ENCODE measurements around the gene KRT76.
"Not testable (repeated sequence)": the region's sequence is repeated elsewhere in the genome, so short reads cannot be mapped to it uniquely, and the experiment has no call there.

KRT76 gene

DNA sequence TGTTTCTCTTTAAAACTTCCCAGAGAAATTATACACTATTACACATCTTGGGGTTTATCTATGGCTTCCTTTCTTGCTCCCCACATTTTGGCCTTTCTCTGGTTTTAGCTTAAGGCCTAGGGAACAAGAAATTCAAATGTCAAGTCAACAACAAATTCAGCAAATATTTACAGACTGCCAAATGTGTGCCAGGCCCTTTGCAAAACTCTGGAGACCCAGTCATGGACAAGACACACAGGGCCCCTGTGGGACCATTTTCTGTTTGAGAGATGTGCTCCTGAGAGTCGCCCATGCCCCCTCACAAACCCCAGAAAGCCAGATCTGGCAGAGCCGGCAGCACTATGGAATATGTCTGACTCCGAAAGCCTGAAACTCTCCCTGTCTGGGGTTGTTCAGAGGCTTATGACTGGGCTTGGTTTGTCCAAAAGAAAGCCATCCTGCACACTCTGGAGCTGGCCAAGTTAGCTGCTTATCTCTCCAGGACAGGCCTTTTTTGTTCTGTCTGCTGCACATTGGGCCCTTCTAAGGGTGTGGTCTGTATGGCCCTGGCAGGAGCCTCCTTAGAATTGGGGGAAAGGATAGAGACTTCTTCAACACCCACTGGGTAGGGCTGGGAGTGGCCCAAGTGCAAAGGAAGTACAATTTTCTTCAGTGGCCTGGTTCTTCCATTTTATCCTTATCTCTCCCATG is 19.8 kb upstream of the KRT76 start:
- Histone ChIP-seq H3K79me2 (ENCODE audit: insufficient read depth, low read length) (no peaks in the 10 kb centered on the region), H3K4me2 (ENCODE audit: low read depth, low read length, poor library complexity, severe bottlenecking) (no peak overlapping the region), H2AFZ (ENCODE audit: low read depth, low read length, severe bottlenecking) (no peak overlapping the region), H4K20me1 (ENCODE audit: low read depth, low read length) (no peaks in the 10 kb centered on the region), H3K36me3 (ENCODE audit: low read length) (no peaks in the 10 kb centered on the region), H3K27ac (ENCODE audit: low read depth, low read length) (no peak overlapping the region), H3K4me3 (ENCODE audit: insufficient read depth, low read length, poor library complexity, severe bottlenecking) (no peak overlapping the region), H3K9me2 (replicated peaks; ENCODE audit: insufficient read depth, low read length) (no peaks in the 10 kb centered on the region), H3K9ac (ENCODE audit: low read length) (no peak overlapping the region), H3F3A (ENCODE audit: insufficient read depth) (no peaks in the 10 kb centered on the region), H3K27me3 (ENCODE audit: low read length) (peaks cover 3% of the 10 kb centered on the region; the same call in 1 of the 2 replicates), H3K9me3 (ENCODE audit: insufficient read depth, low read length) (no peaks in the 10 kb centered on the region)
- TF ChIP-seq EZH2phosphoT487 (conservative IDR thresholded peaks at IDR 0.05; ENCODE audit: low read length): no peak
- TF ChIP-seq, protein P1, sequence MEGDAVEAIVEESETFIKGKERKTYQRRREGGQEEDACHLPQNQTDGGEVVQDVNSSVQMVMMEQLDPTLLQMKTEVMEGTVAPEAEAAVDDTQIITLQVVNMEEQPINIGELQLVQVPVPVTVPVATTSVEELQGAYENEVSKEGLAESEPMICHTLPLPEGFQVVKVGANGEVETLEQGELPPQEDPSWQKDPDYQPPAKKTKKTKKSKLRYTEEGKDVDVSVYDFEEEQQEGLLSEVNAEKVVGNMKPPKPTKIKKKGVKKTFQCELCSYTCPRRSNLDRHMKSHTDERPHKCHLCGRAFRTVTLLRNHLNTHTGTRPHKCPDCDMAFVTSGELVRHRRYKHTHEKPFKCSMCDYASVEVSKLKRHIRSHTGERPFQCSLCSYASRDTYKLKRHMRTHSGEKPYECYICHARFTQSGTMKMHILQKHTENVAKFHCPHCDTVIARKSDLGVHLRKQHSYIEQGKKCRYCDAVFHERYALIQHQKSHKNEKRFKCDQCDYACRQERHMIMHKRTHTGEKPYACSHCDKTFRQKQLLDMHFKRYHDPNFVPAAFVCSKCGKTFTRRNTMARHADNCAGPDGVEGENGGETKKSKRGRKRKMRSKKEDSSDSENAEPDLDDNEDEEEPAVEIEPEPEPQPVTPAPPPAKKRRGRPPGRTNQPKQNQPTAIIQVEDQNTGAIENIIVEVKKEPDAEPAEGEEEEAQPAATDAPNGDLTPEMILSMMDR (IDR thresholded peaks at IDR 0.05; ENCODE audit: insufficient read depth, low read length, poor library complexity, severe bottlenecking): no peak

DNA sequence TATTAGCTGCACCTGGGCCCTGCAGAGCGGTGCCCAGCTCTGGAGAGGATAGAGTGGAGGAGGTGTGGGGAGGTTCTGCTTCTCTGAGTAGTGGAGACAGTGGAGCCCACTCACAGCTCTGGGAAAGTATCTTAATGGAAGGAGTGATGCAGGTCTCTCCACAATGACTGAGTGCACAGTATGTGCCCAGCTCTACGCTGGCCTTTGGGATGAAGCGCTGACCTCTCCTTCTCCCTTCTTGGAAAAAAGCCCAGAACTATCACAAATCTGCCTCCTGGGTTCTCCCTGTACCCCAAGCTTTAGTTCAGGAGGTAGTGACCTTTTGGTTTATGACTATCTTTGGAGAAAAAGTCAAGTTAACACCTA is 19.3 kb upstream of the KRT76 start:
- Histone ChIP-seq H3K4me2 (ENCODE audit: low read depth, low read length, poor library complexity, severe bottlenecking) (no peak overlapping the region), H3K4me3 (ENCODE audit: insufficient read depth, low read length, poor library complexity, severe bottlenecking) (no peak overlapping the region), H2AFZ (ENCODE audit: low read depth, low read length, severe bottlenecking) (no peak overlapping the region), H3K27ac (ENCODE audit: low read depth, low read length) (no peak overlapping the region), H3K36me3 (ENCODE audit: low read length) (no peaks in the 10 kb centered on the region), H4K20me1 (ENCODE audit: low read depth, low read length) (no peaks in the 10 kb centered on the region), H3K9ac (ENCODE audit: low read length) (no peak overlapping the region), H3K9me3 (ENCODE audit: insufficient read depth, low read length) (no peaks in the 10 kb centered on the region), H3K27me3 (ENCODE audit: low read length) (peaks cover 3% of the 10 kb centered on the region; the same call in 1 of the 2 replicates), H3K79me2 (ENCODE audit: insufficient read depth, low read length) (no peaks in the 10 kb centered on the region), H3F3A (ENCODE audit: insufficient read depth) (no peaks in the 10 kb centered on the region), H3K9me2 (replicated peaks; ENCODE audit: insufficient read depth, low read length) (no peaks in the 10 kb centered on the region)
- TF ChIP-seq, protein P1 (IDR thresholded peaks at IDR 0.05; ENCODE audit: insufficient read depth, low read length, poor library complexity, severe bottlenecking): no peak
- TF ChIP-seq EZH2phosphoT487 (conservative IDR thresholded peaks at IDR 0.05; ENCODE audit: low read length): no peak

DNA sequence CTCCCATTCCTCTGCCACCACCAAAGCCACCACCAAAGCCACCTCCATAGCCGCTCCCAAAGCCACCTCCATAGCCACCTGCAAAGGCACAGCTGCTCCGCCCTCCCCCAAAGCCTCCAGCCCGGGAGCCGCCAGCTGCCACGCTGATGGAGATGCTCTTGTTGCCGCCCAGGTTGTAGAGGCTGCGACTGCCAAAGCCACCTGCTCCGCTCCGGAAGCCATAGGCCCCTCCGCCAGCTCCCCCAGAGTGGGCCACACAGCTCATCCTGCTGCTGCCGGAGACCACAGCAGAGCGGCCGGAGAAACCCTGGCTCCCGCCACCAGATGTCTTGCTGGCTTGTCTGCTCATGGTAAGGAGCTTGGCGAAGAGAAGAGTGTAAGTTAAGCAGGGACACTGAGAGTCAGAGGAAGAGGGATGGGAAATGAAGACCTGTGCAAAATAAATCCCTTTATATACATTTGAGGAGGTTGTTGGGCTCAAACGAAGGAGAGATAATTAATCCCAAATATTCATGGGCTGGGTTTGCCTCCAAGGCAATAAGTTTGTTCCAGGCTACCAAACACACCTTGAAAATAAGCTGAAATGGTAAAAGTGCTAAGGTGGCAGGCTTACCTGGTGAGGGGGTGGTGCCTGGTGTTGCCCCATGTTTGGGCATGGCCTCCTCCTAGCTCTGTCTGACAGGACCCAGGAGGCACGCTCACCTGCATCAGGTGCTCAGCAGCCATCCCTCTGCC is 18.7 kb upstream of the KRT76 start, which contains the start of gene KRT3:
Gene KRT3, minus strand, starts transcription at position 424 of the 735 bp plus-strand sequence. Its CDS starts 75 bp downstream, at position 349.
- Histone ChIP-seq H3K9me3 (ENCODE audit: insufficient read depth, low read length) (no peaks in the 10 kb centered on the region), H3F3A (ENCODE audit: insufficient read depth) (no peaks in the 10 kb centered on the region), H3K4me3 (ENCODE audit: insufficient read depth, low read length, poor library complexity, severe bottlenecking) (no peak within 1 kb of the TSS), H3K27me3 (ENCODE audit: low read length) (peaks cover 3% of the 10 kb centered on the region; the same call in 1 of the 2 replicates), H4K20me1 (ENCODE audit: low read depth, low read length) (no peaks in the 10 kb centered on the region), H2AFZ (ENCODE audit: low read depth, low read length, severe bottlenecking) (no peak within 1 kb of the TSS), H3K27ac (ENCODE audit: low read depth, low read length) (no peak within 1 kb of the TSS), H3K36me3 (ENCODE audit: low read length) (no peaks in the 10 kb centered on the region), H3K9me2 (replicated peaks; ENCODE audit: insufficient read depth, low read length) (no peaks in the 10 kb centered on the region), H3K4me2 (ENCODE audit: low read depth, low read length, poor library complexity, severe bottlenecking) (no peak within 1 kb of the TSS), H3K79me2 (ENCODE audit: insufficient read depth, low read length) (no peaks in the 10 kb centered on the region), H3K9ac (ENCODE audit: low read length) (no peak within 1 kb of the TSS)
- TF ChIP-seq, protein P1 (IDR thresholded peaks at IDR 0.05; ENCODE audit: insufficient read depth, low read length, poor library complexity, severe bottlenecking): no peak
- no peak for TF ChIP-seq EZH2phosphoT487 (conservative IDR thresholded peaks at IDR 0.05; ENCODE audit: low read length)

DNA sequence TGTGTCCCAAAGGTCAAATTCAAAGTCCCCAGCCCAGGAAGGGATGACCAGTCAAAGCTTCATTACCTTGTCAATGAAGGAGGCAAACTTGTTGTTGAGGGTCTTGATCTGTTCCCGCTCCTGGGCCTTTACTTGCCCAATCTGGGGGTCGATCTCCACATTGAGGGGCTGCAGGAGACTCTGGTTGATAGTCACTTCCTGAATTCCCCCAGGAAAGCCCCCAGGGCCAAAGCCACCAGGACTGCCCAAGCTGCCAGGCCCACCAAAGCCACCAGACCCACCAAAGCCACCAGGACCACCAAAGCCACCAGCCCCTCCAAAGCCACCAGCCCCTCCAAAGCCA is 18.2 kb upstream of the KRT76 start:
- not testable (repeated sequence) for H3K9ac ChIP-seq (ENCODE audit: low read length); H3K27ac ChIP-seq (ENCODE audit: low read depth, low read length); H3F3A ChIP-seq (ENCODE audit: insufficient read depth); H3K4me2 ChIP-seq (ENCODE audit: low read depth, low read length, poor library complexity, severe bottlenecking); H3K79me2 ChIP-seq (ENCODE audit: insufficient read depth, low read length); H3K4me3 ChIP-seq (ENCODE audit: insufficient read depth, low read length, poor library complexity, severe bottlenecking); H3K36me3 ChIP-seq (ENCODE audit: low read length); H3K9me2 ChIP-seq (replicated peaks; ENCODE audit: insufficient read depth, low read length); H3K9me3 ChIP-seq (ENCODE audit: insufficient read depth, low read length); H3K27me3 ChIP-seq (ENCODE audit: low read length); H4K20me1 ChIP-seq (ENCODE audit: low read depth, low read length); H2AFZ ChIP-seq (ENCODE audit: low read depth, low read length, severe bottlenecking)
